ENCODE results near the gene TXNRD2. TPM values are rescaled to one million over a fixed set of nuclear protein-coding genes. Genes with fewer than 3 reads are reported as not detected.

TXNRD2 gene
- total RNA-seq, 1 donor: 19.5 TPM

GRCh38 chr22:19843857-19844376 lies 97.7 kb downstream of the TXNRD2 start:
- Histone ChIP-seq H3K27me3 (ENCODE audit: insufficient read depth, low read length) (no peaks in the 10 kb centered on the region), H3K9me3 (ENCODE audit: low read depth, low read length) (no peaks in the 10 kb centered on the region), H2AFZ (ENCODE audit: low read length) (peak overlapping the region; percentile 86), H3K79me2 (ENCODE audit: insufficient read depth, low read length) (peaks cover 20% of the 10 kb centered on the region), H3K4me1 (ENCODE audit: insufficient read depth, low read length) (peaks cover 13% of the 10 kb centered on the region), H4K20me1 (ENCODE audit: insufficient read depth, low read length) (peaks cover 5% of the 10 kb centered on the region), H3K27ac (ENCODE audit: low read depth, low read length) (peak overlapping the region; percentile 48), H3K36me3 (ENCODE audit: insufficient read depth, low read length) (no peaks in the 10 kb centered on the region), H3K4me2 (ENCODE audit: insufficient read depth, low read length) (peak overlapping the region; percentile 69), H3K4me3 (ENCODE audit: insufficient read depth, low read length) (peak overlapping the region; percentile 48)
- peak; percentile 26 for DNase-seq (ENCODE audit: insufficient read length, low spot score, missing footprints)
- no peak for TF ChIP-seq CTCF (IDR thresholded peaks at IDR 0.05; ENCODE audit: extremely low read depth, low read depth, low read length)

- no peaks in the 10 kb centered on the region for H3K36me3 ChIP-seq (ENCODE audit: insufficient read depth, low read length)
Measured at GRCh38 chr22:19843107-19843856, 98.3 kb downstream of the TXNRD2 start.

GRCh38 chr22:19842393-19843106 lies 99.1 kb downstream of the TXNRD2 start:
- H3K4me3 ChIP-seq (ENCODE audit: insufficient read depth, low read length): no peak overlapping the region
- no peaks in the 10 kb centered on the region for H3K27me3 ChIP-seq (ENCODE audit: insufficient read depth, low read length)
- H3K4me1 ChIP-seq (ENCODE audit: insufficient read depth, low read length): peaks cover 13% of the 10 kb centered on the region
- no peak for TF ChIP-seq CTCF (IDR thresholded peaks at IDR 0.05; ENCODE audit: extremely low read depth, low read depth, low read length)
- no peaks in the 10 kb centered on the region for H4K20me1 ChIP-seq (ENCODE audit: insufficient read depth, low read length)
- no peaks in the 10 kb centered on the region for H3K9me3 ChIP-seq (ENCODE audit: low read depth, low read length)
- DNase-seq (ENCODE audit: insufficient read length, low spot score, missing footprints): no peak
- H3K27ac ChIP-seq (ENCODE audit: low read depth, low read length): no peak overlapping the region
- no peak overlapping the region for H3K4me2 ChIP-seq (ENCODE audit: insufficient read depth, low read length)
- no peaks in the 10 kb centered on the region for H3K36me3 ChIP-seq (ENCODE audit: insufficient read depth, low read length)
- H3K79me2 ChIP-seq (ENCODE audit: insufficient read depth, low read length): peaks cover 14% of the 10 kb centered on the region
- H2AFZ ChIP-seq (ENCODE audit: low read length): no peak overlapping the region

More at GRCh38 chr22:19843107-19843856, 98.3 kb downstream of the TXNRD2 start:
- Histone ChIP-seq H3K27me3 (ENCODE audit: insufficient read depth, low read length) (no peaks in the 10 kb centered on the region), H2AFZ (ENCODE audit: low read length) (no peak overlapping the region), H3K4me3 (ENCODE audit: insufficient read depth, low read length) (no peak overlapping the region), H3K4me1 (ENCODE audit: insufficient read depth, low read length) (peaks cover 13% of the 10 kb centered on the region), H3K9me3 (ENCODE audit: low read depth, low read length) (no peaks in the 10 kb centered on the region), H3K27ac (ENCODE audit: low read depth, low read length) (no peak overlapping the region), H4K20me1 (ENCODE audit: insufficient read depth, low read length) (no peaks in the 10 kb centered on the region), H3K79me2 (ENCODE audit: insufficient read depth, low read length) (peaks cover 16% of the 10 kb centered on the region), H3K4me2 (ENCODE audit: insufficient read depth, low read length) (no peak overlapping the region)
- peak; percentile 2 for DNase-seq (ENCODE audit: insufficient read length, low spot score, missing footprints)
- no peak for TF ChIP-seq CTCF (IDR thresholded peaks at IDR 0.05; ENCODE audit: extremely low read depth, low read depth, low read length)

Data from osteoblast (primary cell).